Cardiac fibroblast (primary cell): Measurements from ENCODE around the gene C9orf40.

ENCODE experiments used
- DNase-seq, 2 donors: peaks; one replicate each; pipeline versions ENCODE4 v3.0.0 to v3.0.0-alpha.2; 2010; ENCODE audit warnings: low read depth in 2 of 2
- H3K4me3 ChIP-seq, 2 donors: replicated peaks in 1 of 2; 1 replicate in 1 of 2; 2 replicates in 1 of 2; pipeline ENCODE4 v1.5.1; 2011; ENCODE audit warnings: low read depth in 2 of 2, low read length in 2 of 2, mild to moderate bottlenecking in 2 of 2, moderate library complexity in 1 of 2
- TF ChIP-seq, protein P1 (sequence below): IDR thresholded peaks from one replicate; pipeline ENCODE4 v1.5.1; 2011; ENCODE audit warnings: low read depth, mild to moderate bottlenecking, low read length, inconsistent platforms

Gene C9orf40

DNA sequence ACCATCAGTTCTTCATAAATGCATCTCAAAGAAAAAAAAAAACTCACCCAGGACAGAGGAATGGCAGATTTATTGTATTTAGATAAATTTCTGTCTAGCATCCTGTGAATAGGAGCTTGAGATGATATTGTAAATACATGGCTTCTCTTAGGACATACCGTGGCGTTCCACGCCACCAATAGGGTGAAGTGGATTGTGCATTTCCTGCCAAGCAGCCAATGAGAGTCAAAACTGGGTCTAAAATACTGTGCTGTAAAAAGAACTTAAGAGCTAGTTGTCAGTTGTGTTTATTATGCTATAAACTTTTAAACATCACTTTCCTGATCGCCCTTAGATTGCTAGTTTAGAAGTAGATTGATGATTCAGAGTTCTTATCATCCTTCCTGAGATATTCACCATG is 44.0 kb downstream of the C9orf40 start:
- TF ChIP-seq, protein P1, sequence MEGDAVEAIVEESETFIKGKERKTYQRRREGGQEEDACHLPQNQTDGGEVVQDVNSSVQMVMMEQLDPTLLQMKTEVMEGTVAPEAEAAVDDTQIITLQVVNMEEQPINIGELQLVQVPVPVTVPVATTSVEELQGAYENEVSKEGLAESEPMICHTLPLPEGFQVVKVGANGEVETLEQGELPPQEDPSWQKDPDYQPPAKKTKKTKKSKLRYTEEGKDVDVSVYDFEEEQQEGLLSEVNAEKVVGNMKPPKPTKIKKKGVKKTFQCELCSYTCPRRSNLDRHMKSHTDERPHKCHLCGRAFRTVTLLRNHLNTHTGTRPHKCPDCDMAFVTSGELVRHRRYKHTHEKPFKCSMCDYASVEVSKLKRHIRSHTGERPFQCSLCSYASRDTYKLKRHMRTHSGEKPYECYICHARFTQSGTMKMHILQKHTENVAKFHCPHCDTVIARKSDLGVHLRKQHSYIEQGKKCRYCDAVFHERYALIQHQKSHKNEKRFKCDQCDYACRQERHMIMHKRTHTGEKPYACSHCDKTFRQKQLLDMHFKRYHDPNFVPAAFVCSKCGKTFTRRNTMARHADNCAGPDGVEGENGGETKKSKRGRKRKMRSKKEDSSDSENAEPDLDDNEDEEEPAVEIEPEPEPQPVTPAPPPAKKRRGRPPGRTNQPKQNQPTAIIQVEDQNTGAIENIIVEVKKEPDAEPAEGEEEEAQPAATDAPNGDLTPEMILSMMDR, result no peak

GRCh38 chr9:74907085-74907484 is 45.6 kb downstream of the C9orf40 start:
- H3K4me3 ChIP-seq, result no peak overlapping the region
- no peak for DNase-seq
- TF ChIP-seq, protein P1, result no peak

More for the DNA sequence above, 44.0 kb downstream of the C9orf40 start:
- no peak overlapping the region for H3K4me3 ChIP-seq
- no peak for DNase-seq

DNA sequence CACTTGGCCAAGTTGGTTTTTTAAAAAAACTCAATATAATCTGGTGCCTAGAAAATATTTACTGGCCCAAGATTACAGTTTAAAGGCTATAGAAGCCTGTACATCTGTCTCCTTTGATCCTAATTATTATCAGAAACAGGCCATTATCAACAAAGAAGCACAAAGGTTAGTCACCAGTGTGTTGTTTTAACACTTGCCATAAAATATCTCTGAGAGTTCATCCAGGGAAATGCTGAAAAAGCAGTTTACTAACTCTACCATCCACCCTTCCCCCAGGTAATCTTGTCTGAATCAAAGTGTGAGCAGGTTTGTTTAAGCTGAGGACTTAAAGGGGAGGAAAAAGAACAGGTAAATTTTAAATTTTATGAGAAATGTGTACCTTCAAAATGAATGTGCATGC is 51.7 kb downstream of the C9orf40 start:
- TF ChIP-seq, protein P1, result no peak
- DNase-seq, result no peak
- no peak overlapping the region for H3K4me3 ChIP-seq
